RWPE1 (cell line): Measurements from ENCODE around the gene PYDC2.
"Not testable (repeated sequence)": the region's sequence is repeated elsewhere in the genome, so short reads cannot be mapped to it uniquely, and the experiment has no call there.

Source experiments
- CTCF ChIA-PET: fragments of 350-600 bp; sonication (Branson Sonifier 250); formaldehyde crosslinking; extraction: SDS; loops from one replicate; lab custom pipeline; 2021; lab: Yijun Ruan, JAX
- POLR2A ChIA-PET: fragments of 400-600 bp; formaldehyde crosslinking; extraction: SDS; loops from one replicate; lab custom pipeline; 2020; ENCODE audit warnings: antibody characterized with exemption; ENCODE audit not compliant: low non-redundant PET; lab: Yijun Ruan, JAX
- DNase-seq: peaks from one replicate; pipeline ENCODE4 v3.0.0; 2012; ENCODE audit warnings: low spot score
- H3K27ac ChIP-seq: fragments of 450-650 bp; 2 replicates; pipeline ENCODE4 v1.5.1; 2017
- CTCF ChIP-seq: fragments of 450-650 bp; conservative IDR thresholded peaks from 2 replicates; pipeline ENCODE4 v1.5.1; 2017; ENCODE audit warnings: low read depth, mild to moderate bottlenecking

PYDC2 gene

GRCh38 chr3:191470545-191470944 is 9.6 kb downstream of the PYDC2 start:
- ChIA-PET CTCF (no interaction called here), POLR2A (no interaction called here)
- TF ChIP-seq CTCF: no peak
- no peak overlapping the region for H3K27ac ChIP-seq
- DNase-seq: no peak

GRCh38 chr3:191473661-191474198 is 12.8 kb downstream of the PYDC2 start:
- ChIA-PET CTCF (no interaction called here), POLR2A (no interaction called here)
- TF ChIP-seq CTCF: no peak
- DNase-seq: no peak
- no peak overlapping the region for H3K27ac ChIP-seq

GRCh38 chr3:191476066-191476772 is 15.3 kb downstream of the PYDC2 start:
- POLR2A ChIA-PET: no interaction called here
- no peak for TF ChIP-seq CTCF
- no peak overlapping the region for H3K27ac ChIP-seq
- DNase-seq: no peak
- CTCF ChIA-PET: no interaction called here

- H3K27ac ChIP-seq, POLR2A ChIA-PET, CTCF ChIA-PET, DNase-seq: not testable (repeated sequence)
These were observed 23.0 kb downstream of the PYDC2 start for GRCh38 chr3:191483994-191484393.

- H3K27ac ChIP-seq: peak overlapping the region; percentile 46; the same call in 1 of the 2 replicates
- TF ChIP-seq CTCF: no peak
- CTCF ChIA-PET: no interaction called here
- POLR2A ChIA-PET: no interaction called here
- DNase-seq: peak; percentile 52
These were observed 23.5 kb downstream of the PYDC2 start for GRCh38 chr3:191484461-191484860.

- no peak for TF ChIP-seq CTCF
- POLR2A ChIA-PET: no interaction called here
These were observed 31.6 kb downstream of the PYDC2 start for GRCh38 chr3:191492601-191493000.

GRCh38 chr3:191493336-191493735 is 32.4 kb downstream of the PYDC2 start:
- no peak for DNase-seq
- H3K27ac ChIP-seq: no peak overlapping the region
- ChIA-PET POLR2A (no interaction called here), CTCF (interaction anchor here (0.6 kb wide), 1 partner anchor 677 kb away, joined by 3 read pairs; no protein-coding TSS in a partner anchor)
- no peak for TF ChIP-seq CTCF

More at GRCh38 chr3:191492601-191493000, 31.6 kb downstream of the PYDC2 start:
- CTCF ChIA-PET: interaction anchor here (0.6 kb wide), 1 partner anchor 678 kb away, joined by 3 read pairs; no protein-coding TSS in a partner anchor
- H3K27ac ChIP-seq: no peak overlapping the region
- peak; percentile 34 for DNase-seq
